Measurements from ENCODE around the gene PRPF19.

PRPF19 gene

DNA sequence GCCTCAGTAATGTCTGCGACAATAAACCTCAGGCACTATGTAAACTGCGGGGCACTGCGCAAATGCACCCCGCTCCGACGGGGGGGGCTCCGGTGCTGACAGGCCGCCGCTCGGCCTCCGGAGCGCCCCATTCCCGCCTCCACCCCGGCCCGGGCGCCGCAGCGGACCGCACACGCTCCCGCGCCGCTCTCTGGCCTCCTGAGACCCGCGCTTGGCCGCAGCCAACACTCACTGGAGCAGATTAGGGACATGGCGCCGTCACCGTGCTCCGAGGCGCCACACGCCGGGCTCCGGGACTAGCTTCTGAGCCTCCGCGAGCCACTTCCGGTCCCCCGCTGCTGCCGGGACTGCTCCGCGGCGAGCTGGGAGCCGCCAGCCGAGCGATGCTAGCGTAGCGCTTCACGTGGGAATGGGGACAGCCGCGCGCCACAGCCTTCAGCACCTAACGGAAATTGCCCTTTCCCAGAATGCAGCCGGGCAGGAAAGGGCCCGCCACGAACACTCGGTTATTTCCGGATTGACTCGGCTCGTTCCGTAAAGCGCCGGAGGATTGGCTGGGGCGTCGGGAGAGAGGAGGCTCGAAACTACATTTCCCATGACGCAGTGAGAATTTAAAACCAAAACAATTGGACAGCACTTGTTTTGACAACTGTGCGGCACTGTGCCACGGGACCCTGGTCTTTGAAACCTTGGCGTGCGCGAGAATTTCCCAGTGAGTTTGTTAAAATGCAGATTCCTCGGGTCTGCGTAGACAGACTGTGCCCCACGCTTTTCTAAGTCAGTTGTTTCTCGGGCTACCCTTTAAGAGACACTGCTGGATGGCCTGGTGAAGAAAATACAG, at the start of gene PRPF19:
Gene PRPF19 (minus strand): TSS at position 454 of the 841 bp plus-strand sequence. CDS start 203 bp downstream, at position 251.
- peak; percentile 98 for DNase-seq

DNA sequence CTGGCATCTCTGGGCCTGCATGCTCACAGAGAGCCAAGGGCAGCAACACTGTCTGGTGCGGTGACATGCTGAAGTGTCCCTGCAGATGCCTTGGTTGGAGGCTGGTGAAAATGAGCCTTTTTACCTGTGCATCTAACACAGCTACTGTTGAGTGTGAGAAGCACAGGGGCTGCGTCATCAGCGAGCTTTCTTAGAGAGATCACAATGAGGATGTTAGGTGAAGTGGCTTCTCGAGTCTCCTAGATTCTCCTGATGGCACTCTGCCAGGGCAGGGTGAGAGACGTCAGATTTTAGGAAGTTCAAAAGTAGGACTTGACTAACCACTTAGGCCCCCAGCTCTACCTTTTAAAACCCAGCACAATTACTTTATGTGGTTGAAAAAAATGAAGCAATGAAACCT, 49.2 kb upstream of the PRPF19 start:
- DNase-seq = no peak

DNA sequence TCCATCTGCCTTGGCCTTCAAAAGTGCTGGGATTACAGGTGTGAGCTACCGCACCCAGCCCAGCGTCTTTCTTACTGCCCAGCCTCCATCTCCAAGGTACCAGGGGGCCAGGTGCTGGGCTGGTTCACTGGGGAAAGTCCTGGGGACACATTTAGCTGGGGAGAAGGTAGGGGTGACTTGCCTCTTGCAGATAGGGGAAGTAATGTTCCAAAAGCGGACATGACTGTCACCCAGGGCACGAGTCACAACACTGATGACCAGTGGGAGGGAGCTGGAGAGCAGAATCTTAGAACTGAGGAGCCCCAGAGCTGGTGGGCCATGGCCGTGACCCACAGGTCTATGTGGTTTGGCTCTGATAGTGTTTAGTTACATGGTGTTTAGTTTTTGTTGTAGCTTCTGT, 48.0 kb upstream of the PRPF19 start:
- no peak for DNase-seq

DNA sequence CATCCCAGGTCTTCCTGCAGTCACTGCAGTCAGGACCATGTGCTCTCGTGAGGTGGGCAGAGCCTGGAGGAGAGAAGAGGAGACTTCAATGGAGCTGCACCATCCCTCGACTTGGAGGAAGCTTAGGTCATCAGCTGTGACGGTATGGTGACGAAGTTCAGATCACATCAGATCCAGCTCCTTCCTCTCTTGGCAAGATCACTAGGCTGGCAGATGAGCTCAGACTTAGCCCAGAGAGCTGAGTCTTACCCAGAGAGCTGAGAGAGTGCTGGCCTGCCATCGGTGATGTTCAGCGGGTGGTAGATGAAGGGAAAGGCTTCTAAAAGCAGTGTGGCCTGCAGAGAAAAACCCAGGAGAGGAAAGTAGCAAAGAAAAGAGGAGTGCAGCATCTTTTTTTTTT, 47.4 kb upstream of the PRPF19 start:
- no peak for DNase-seq

DNA sequence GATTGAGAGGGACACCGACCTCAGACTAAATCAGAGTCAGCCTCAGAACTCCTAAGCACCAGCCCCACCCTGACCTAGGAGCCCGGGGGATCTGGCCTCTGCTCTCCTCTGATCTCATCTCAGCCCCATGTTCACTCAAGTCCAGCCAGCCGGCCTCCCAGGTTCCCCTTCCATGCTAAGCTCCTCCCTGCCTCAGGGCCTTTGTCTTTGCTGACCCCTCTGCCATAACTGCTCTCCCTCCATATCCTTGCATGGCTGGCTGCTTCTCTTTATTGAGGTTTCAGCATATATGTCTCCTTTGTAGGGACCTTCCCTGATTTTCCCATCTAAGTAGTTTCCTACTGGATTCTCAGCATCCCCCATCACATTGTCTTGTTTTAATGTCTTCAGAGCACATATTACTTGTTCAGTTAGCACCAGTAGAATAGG, 46.4 kb upstream of the PRPF19 start:
- no peak for DNase-seq

DNA sequence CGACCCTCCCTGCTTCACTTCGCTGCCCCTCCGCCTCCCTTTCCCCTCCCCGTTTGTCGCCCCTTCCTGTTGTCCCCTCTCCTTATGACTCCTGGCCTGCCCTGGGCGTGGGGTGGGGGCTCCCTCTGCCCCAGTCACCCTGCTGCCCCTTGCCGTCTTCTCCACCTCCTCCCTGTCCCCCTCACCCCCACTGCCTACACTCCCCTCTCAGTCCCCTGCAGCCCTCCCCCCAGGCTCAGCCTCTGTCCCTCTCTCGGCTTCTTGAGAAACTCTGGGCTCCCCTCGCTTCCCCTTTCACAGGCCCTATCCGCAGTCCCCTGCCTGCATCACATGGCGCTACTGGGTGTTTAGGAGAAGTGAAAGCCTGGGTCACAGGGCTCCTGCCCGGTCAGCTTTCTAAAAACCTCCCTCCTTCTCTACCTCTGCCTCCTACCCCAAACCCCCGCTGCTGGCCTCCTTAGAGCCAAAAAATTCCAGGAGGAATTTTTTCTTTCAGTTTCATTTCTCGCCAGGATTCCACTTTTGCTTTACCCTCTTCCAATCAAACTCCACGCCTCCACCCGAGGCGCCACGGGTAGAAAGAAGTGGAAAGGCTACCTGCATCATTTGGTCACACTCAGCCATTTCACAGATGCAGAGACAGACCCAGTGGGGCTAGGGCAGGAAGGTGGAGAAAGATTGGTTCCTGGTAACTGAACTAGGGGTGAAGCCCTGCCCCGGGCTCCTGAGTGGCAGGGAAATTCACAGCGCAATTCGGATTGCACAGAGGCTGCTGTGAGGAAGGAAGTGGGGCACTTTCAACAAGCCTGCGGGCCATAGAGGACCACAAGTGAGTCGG, 45.7 kb upstream of the PRPF19 start, which contains the start of gene SLC15A3:
Gene SLC15A3 (minus strand): TSS at position 273 of the 838 bp plus-strand sequence. CDS start 625 bp downstream, outside the sequence.
- peak; percentile 64 for DNase-seq

DNA sequence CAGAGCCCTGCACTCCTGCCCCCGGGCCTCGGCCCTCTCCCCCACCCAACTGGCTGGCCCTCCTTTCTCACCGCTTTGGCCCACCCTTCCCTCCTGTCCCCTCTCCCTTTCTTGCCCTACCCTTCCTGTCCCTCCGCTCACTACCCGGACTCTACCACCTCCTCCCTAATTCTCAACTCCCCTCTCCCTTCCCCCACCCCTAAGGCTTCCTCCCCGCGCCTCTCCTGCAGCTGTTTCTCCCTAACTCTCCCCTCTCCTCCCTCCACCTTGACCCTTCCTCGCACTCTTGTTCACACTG, 45.2 kb upstream of the PRPF19 start:
- no peak for DNase-seq

DNA sequence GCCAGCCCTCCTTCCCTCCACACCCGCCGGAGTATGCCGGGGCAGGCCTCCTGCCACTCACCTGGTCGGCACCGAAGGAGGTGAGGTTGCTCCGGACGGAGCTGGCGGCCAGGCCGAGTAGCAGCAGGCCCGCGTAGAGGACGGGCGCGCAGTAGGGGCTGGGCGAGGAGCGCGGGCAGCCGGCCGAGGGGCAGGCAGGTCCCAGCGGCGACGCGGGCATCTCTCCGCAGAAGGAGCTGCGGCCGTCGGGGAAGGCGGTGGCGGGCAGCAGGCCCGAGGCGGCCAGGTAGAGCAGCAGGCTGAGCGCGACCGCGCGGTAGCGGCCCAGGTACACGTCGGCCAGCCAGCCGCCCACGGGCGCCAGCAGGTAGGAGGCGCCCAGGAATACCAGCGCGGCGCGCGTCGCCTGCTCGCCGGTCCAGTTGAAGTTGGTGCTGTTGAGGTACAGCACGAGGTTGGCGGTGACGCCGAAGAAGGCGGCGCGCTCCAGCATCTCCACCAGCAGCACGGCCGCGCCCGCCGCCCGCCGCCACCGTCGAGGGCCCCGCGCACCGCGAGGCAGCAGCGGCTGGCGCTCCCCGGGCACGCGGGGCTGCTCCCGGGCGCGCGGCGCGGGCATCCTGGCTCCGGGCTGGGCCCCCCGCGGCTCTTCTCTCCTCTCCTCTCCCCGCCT, 44.7 kb upstream of the PRPF19 start:
- no peak for DNase-seq

DNA sequence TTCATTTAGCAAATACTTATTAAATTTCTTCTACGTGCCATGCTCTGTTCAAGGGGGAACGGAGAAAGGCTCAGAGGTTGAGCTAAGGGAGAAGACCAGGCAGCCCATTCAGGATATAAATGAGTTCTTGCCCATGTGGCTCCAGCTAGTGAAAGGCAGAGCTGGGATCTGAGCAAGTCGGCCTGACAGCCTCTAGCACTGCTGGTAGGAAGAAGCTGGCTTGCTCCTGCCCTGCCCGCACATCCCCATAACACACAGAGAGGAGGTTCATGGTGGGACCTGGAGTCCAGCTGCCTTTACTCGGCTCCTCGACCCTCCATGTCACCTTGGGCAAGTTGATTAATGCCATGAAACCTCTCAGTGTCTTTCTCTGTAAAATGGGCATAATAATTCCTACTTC, 43.6 kb upstream of the PRPF19 start:
- DNase-seq = no peak

DNA sequence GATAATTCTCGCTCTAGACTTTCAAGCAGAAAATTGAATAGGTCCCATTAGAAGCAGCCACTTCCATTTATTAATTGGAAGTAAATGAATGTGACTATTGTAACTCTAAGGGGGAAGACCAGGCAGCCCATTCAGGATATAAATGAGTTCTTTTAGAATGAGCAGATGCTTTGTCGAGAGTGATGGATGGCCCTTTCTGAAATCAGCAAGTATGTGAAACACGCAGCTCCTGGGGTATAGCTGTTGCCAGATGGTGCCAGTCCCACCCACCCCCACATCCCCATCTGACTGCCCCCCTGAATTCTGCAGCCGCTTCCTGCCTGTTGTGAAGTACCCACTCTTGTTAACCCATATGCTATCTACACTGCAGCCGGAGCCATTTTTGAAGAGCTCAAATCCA, 41.9 kb upstream of the PRPF19 start:
- no peak for DNase-seq

DNA sequence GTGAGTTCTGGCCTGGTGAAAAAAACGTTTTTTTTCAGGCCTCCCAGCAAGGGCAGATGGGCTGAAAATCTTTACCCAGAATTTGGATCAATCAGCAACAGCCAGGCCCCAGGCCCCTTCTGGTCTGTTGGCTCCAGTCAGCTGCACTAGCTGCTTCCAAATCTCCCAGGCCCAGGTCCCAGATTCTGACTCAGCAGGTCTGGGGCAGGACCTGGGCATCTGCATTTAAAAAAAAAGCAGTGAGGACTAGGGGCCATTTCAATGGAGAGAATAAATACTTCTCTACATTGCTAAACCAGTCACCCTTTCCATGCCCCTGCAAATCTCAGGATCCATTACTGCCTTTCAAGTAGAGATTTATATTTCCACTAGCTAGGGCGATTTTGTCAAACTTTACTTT, 41.3 kb upstream of the PRPF19 start:
- no peak for DNase-seq

DNA sequence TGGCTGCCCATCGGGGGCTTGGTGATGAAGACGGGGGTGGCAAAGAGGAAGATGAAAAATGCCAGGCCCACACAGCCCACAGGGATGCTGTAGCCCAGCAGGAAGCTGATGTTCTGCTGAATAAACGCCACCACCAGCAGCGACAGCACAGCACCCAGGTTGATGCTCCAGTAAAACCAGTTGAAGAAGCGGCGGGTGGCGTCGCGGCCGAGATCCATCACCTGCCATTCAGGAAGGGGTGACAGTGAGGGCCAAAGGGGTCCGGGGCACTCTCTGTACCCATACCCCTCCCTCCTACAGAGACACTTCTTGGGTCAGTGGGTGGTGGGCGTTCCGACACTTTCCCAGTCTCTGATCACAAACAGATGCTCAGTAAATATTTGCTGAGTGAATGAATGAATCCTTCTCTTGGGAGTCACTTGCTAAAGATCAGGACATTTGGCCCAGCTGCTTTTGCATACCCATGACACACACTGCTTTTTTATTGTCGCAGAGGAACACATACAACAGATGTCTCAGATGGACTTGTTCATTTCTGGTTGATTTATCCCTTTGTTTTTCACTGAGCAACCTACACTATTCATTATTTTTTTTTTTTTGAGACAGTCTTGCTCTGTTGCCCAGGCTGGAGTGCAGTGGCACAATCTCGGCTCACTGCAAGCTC, 40.3 kb upstream of the PRPF19 start:
- DNase-seq = no peak

DNA sequence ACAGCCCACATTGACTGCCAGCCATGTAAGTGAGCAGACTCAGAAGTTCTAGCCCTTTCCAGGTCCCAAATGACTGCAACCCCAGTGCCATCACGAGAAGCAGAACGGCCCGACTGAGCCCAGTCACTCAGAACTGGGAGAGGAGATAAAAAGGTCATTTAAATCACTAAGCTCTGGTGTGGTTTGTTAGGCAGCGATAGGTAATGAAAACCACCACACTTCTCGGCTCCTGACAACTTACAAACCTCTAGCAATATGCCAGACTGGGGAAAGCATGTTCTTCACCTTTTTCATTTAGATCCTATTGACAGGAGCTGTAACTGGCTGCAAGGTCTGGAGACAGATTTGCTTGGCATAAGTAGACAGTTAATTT, 38.9 kb upstream of the PRPF19 start:
- no peak for DNase-seq

DNA sequence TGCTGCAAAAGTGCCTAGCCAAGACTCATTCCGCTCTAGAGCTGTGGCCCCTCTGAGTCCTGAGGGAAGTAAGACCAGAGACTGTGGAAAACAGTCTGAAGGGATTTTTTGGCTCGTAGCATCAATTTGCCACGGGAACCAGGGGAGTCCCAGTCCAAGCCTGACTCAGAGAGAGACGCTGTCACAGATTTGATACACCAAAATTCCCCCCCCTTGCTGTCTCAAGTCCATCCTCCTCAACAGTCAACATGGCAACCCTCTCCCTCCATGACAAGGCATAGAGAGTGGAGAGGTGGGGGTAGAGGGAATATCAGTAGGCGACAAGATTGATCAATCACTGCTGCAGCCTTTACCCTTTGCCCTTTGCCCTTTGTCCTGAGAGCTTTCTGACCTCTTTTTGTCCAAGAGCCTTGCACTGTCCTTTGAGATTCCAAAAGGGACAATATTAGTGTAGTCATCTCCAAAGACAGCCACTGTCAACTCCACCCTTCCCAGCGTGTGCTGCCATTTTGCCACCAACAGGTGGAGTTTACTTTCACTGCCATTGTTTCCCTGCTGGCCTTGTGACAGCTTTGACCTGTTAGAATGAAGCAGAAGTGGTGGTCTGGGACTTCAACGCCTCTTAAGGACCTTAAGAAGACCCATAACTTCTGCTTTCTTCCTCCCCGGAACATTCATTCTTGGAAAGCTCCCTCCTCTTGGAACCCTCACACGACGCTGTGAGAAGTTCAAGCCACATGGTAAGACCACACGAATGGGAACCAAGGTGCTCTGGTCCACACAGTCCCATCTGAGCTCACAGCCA, 38.3 kb upstream of the PRPF19 start:
- no peak for DNase-seq

DNA sequence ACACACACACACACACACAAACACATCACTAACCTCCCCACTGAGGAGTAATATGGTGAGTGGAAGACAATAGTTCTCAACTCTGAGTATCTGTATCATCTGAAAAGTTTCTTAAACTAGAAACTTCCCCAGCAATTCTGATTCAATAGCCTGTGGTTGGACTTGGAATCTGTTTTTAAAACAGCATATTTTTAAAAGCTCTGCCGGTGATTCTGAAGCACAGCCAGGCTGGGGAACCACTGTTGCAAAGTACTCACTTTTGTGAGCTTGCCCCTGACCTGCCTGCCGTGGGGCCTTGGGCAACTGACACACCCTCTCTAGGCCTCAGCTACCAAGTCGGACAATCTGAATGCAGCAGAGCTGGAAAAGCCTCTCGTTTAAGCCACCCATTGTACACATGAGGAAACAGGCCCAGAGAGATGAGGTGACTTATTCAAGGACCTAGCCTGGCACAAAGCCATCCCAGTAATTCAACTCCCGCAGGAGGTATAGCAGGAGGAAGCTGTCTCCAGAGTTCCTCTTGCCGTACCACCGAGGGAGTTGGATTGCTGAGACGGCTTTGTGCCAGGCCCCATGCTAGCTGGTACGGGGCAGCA, 36.7 kb upstream of the PRPF19 start:
- DNase-seq = no peak

DNA sequence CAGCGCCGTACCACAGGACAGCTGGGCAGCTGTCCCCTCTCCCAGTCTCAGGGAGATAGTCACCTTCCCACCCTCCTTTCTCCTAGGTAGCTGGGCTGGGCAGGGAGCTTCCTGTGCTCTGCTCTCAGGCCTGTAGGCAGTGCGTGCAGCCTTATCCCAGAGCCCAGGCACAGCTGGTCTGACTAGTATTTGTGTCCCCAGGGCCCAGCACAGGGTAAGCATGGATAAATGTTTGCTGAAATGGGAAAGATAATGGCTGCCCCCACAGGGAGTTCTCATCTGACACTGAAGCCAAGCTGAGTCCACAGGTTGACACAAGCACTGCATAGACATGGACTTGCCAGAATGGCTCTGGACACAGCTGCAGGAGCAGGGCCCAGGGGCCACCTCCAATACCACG, 35.8 kb upstream of the PRPF19 start:
- no peak for DNase-seq

DNA sequence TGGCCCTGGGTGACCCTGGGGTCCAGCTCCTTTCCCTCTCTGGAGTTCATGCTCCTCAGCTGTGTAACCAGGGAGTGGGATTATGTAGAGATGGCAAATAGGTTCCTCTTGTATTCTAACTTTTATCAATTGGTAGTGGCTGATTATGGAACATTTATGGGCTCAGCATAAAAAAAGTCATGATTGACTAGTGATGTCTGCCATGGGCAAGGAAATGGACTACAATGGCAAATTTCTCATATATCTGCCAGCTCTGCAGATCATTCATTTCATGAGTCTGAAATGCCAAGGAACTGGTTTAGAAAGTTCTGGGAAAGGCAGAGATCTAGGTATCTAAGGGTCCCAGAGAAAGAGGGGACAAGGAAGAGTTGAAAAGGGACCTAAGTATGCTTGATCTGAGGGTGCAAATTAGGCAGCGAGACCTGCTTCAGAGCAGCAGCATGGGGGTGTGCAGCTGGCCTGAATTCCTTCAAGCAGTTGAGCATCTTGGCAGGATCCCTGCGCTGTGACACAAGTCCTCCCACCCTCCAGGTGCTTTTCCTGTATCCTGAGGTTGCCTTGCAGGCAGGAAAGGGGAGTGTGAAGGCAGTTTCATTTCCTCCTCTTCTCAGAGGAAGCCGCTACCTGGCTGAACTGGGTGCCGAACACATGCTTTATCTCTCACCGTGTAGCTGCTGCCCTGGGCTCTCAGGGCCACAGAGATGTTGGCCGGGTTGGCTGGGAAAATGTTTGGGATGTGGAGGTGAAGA, 35.2 kb upstream of the PRPF19 start:
- no peak for DNase-seq

DNA sequence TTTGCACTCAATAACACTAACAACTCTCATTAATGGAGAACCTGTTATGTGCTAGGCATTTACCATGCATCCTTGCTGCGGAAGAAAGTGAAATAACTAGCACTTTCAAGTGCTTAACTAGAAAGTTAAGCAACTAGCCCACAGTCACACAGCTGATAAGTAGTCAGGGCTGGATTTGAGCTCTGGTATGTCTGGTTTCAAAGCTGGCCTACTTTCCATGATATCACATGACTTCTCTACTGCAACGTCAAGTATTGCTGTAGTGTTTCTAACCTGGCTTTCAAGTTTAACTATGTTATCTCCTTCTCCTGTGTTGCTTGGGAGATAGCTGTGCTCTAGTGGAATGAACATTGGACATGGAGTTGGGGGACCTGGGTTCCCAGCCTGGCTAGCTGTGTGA, 33.5 kb upstream of the PRPF19 start:
- DNase-seq = no peak

DNA sequence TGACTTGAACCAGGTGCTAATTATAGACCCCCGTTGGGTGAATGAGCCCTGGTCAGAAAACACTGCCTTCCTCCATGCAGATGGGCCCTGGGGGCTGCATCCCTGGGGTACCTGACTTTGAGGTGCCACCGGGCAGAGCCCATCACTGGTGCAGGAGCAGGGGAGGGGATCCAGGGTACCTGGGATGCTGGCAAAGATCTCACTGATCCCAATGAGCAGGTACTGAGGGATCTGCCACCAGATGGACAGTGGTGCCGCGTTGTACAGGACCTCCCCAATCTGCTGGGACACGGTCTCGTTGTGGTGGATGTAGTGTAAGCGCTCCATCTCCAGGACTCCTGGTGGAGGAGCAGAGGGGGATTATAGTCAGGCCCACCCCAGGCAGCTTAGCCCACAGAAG, 32.9 kb upstream of the PRPF19 start:
- DNase-seq = no peak

DNA sequence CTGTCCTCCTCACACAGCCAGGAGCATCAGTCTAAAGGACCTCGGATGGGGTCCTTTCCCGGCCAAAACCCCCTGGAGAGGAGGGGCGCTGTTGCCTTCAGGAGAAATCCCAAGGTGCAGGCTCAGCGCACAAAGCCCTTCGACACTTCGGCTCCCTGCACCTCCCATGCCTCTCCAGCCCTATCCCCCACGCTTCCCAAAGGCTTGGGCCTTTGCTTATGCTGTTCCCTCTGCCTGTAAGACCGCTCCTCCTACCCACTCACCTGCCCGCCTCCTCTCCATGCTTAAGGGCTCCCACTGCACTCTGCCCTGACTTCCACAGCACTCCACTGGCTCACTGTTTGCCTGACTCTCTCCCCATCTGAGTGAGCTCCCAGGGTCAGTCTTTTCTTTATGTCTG, 32.1 kb upstream of the PRPF19 start:
- DNase-seq = no peak

DNA sequence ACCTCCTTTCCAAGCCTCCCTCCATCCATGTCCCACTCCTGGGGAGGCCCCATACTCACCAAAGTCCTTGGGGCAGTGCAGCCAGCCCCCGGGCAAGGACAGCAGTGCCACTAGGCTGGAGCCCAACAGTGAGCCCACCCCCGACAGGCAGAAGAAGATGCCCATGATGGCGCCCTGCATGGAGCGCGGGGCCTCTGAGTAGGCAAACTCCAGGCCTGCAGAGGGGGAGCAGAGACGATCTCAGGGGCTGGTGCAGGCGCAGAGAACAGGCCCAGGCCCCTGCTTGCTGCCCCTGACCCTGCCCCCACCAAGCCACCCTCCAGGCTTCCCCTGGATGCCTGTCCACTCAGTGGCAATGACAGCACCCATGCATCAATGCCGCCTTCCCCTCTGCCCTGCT, 31.4 kb upstream of the PRPF19 start:
- no peak for DNase-seq
